C4-2B (cell line): Measurements from ENCODE around the gene YPEL4.

Source experiments
- CTCF ChIP-seq: fragments of 450-650 bp; conservative IDR thresholded peaks from 2 replicates; pipeline ENCODE4 v1.5.1; 2017; ENCODE audit warnings: mild to moderate bottlenecking
- ZFX ChIP-seq: fragments of 450-650 bp; IDR thresholded peaks from 2 replicates; pipeline ENCODE4 v1.6.1; 2017

GRCh38 chr11:57647372-57647771 is 2.3 kb downstream of the YPEL4 start:
- TF ChIP-seq CTCF, result no peak
- TF ChIP-seq ZFX, result no peak
